Suppressor macrophage (primary cell): ENCODE results near the gene ZSCAN26.

Experiments used
- DNase-seq, 4 experiments: peaks; one replicate each; pipeline ENCODE4 v3.0.0-alpha.2; 2020 to 2022
- total RNA-seq, 17 experiments: gene quantifications; one replicate each; lab custom pipeline; 2026; ENCODE audit warnings: mixed read lengths in 6 of 17, inconsistent platforms in 3 of 17; lab: John Stamatoyannopoulos, UW

Gene ZSCAN26
- total RNA-seq: 1.4 to 10.7 (median 6.4) reads per million in 17 experiments

- DNase-seq: peak; percentile 90 to 93 (median 90)
These were observed at the start of gene ZSCAN26 for GRCh38 chr6:28266962-28267694. Gene ZSCAN26 (plus strand): TSS chr6:28267143. CDS start chr6:28271920, 4,777 bp downstream.

- DNase-seq: no peak
These were observed 49.1 kb upstream of the ZSCAN26 start for GRCh38 chr6:28217890-28218289.

GRCh38 chr6:28218312-28219248, 48.4 kb upstream of the ZSCAN26 start:
- peak; percentile 76 to 90 (median 82) for DNase-seq

GRCh38 chr6:28220257-28221133, 46.4 kb upstream of the ZSCAN26 start:
- no peak for DNase-seq

GRCh38 chr6:28224131-28225055, 42.5 kb upstream of the ZSCAN26 start:
- no peak for DNase-seq

- DNase-seq: peak; percentile 79 to 92 (median 88)
These were observed 41.7 kb upstream of the ZSCAN26 start, which contains the start of gene ZSCAN9 for GRCh38 chr6:28225056-28225834. Gene ZSCAN9 (plus strand): TSS chr6:28225275. CDS start chr6:28227085, 1,810 bp downstream.

GRCh38 chr6:28226460-28226859, 40.5 kb upstream of the ZSCAN26 start:
- DNase-seq: no peak

- DNase-seq: no peak
These were observed 34.2 kb upstream of the ZSCAN26 start for GRCh38 chr6:28232785-28233184.

GRCh38 chr6:28235912-28236452, 31.0 kb upstream of the ZSCAN26 start:
- peak in 3 of 4 experiments; percentile 30 to 58 (median 50) for DNase-seq

- no peak for DNase-seq
These were observed 27.3 kb upstream of the ZSCAN26 start for GRCh38 chr6:28239636-28240035.

GRCh38 chr6:28240471-28240870, 26.5 kb upstream of the ZSCAN26 start:
- peak in 2 of 4 experiments; percentile 27 to 37 for DNase-seq

GRCh38 chr6:28243946-28244345, 23.0 kb upstream of the ZSCAN26 start:
- DNase-seq: no peak

GRCh38 chr6:28245206-28245941, 21.6 kb upstream of the ZSCAN26 start:
- DNase-seq: no peak

- DNase-seq: no peak
These were observed 18.0 kb upstream of the ZSCAN26 start for GRCh38 chr6:28248916-28249315.

GRCh38 chr6:28250747-28251146, 16.2 kb upstream of the ZSCAN26 start:
- no peak for DNase-seq

GRCh38 chr6:28251661-28252008, 15.3 kb upstream of the ZSCAN26 start:
- DNase-seq: peak; percentile 24 to 56 (median 34)

GRCh38 chr6:28252009-28252975, 14.7 kb upstream of the ZSCAN26 start, which contains the start of gene ZKSCAN4:
Gene ZKSCAN4 (minus strand): TSS chr6:28252269. CDS start chr6:28251980, 289 bp downstream.
- DNase-seq: peak; percentile 92 to 95 (median 94)

- peak in 3 of 4 experiments; percentile 14 to 52 (median 40) for DNase-seq
These were observed 12.8 kb upstream of the ZSCAN26 start for GRCh38 chr6:28254121-28254519.
